Activated naive CD8-positive, alpha-beta T cell treated with anti-CD3 and anti-CD28 coated beads, Interleukin-2, amount 50 U/mL, for 16 hours (primary cell): ENCODE results near the gene TFIP11.

ENCODE experiments used
- DNase-seq: peaks from one replicate; pipeline ENCODE4 v3.0.0-alpha.2; 2020; ENCODE audit warnings: low read depth, low spot score

Gene TFIP11

GRCh38 chr22:26479792-26480610, 32.3 kb downstream of the TFIP11 start:
- no peak for DNase-seq

GRCh38 chr22:26479043-26479791, 33.1 kb downstream of the TFIP11 start:
- DNase-seq: no peak

- DNase-seq: no peak
These were observed 34.9 kb downstream of the TFIP11 start for GRCh38 chr22:26477341-26477731.

GRCh38 chr22:26476705-26477340, 35.5 kb downstream of the TFIP11 start:
- no peak for DNase-seq

- DNase-seq: no peak
These were observed 37.6 kb downstream of the TFIP11 start for GRCh38 chr22:26474682-26475081.

- DNase-seq: no peak
These were observed 40.8 kb downstream of the TFIP11 start for GRCh38 chr22:26471522-26471921.

- no peak for DNase-seq
These were observed 41.5 kb downstream of the TFIP11 start for GRCh38 chr22:26470807-26471206.

GRCh38 chr22:26466196-26466595, 46.1 kb downstream of the TFIP11 start:
- no peak for DNase-seq

- DNase-seq: no peak
These were observed 48.0 kb downstream of the TFIP11 start for GRCh38 chr22:26464312-26464711.

GRCh38 chr22:26463688-26464087, 48.6 kb downstream of the TFIP11 start:
- no peak for DNase-seq

- no peak for DNase-seq
These were observed 49.1 kb downstream of the TFIP11 start for GRCh38 chr22:26463101-26463661.

GRCh38 chr22:26462641-26463040, 49.6 kb downstream of the TFIP11 start:
- no peak for DNase-seq

- DNase-seq: no peak
These were observed 50.2 kb downstream of the TFIP11 start for GRCh38 chr22:26462051-26462450.

- DNase-seq: no peak
These were observed 51.0 kb downstream of the TFIP11 start for GRCh38 chr22:26461188-26461810.

- no peak for DNase-seq
These were observed 52.1 kb downstream of the TFIP11 start for GRCh38 chr22:26460202-26460601.

GRCh38 chr22:26457661-26458272, 54.5 kb downstream of the TFIP11 start:
- no peak for DNase-seq

GRCh38 chr22:26453812-26454500, 58.3 kb downstream of the TFIP11 start:
- no peak for DNase-seq

- no peak for DNase-seq
These were observed 59.1 kb downstream of the TFIP11 start for GRCh38 chr22:26453216-26453615.

GRCh38 chr22:26452236-26453016, 59.8 kb downstream of the TFIP11 start:
- DNase-seq: no peak
